Measurements from ENCODE around the gene PRDM11. TPM values are rescaled to one million over a fixed set of nuclear protein-coding genes. Genes with fewer than 3 reads are reported as not detected.

The PRDM11 gene
- total RNA-seq, 4 donors from 2014 or later = 4.4 to 10.7 (median 7.0) TPM

GRCh38 chr11:45211732-45212131, 65.3 kb downstream of the PRDM11 start:
- TF ChIP-seq CTCF (IDR thresholded peaks at IDR 0.05) = peak in 2 of 6 experiments; percentile 35 to 43
- no peak for TF ChIP-seq POLR2A (IDR thresholded peaks at IDR 0.05)
- H3K9me3 ChIP-seq = no peaks in the 10 kb centered on the region
- peaks cover 0 to 9% (median 0%) of the 10 kb centered on the region in 3 donors for H3K36me3 ChIP-seq
- H3K27ac ChIP-seq = no peak overlapping the region
- DNase-seq = no peak
- no peak overlapping the region for H3K4me3 ChIP-seq
- peaks cover 0 to 22% (median 0%) of the 10 kb centered on the region in 4 donors for H3K4me1 ChIP-seq
- H3K27me3 ChIP-seq = no peaks in the 10 kb centered on the region

- TF ChIP-seq CTCF (IDR thresholded peaks at IDR 0.05) = no peak
- TF ChIP-seq POLR2A (IDR thresholded peaks at IDR 0.05) = no peak
- Histone ChIP-seq H3K27me3 (no peaks in the 10 kb centered on the region), H3K27ac (no peak overlapping the region), H3K9me3 (no peaks in the 10 kb centered on the region), H3K4me1 (peaks cover 0 to 22% (median 0%) of the 10 kb centered on the region in 4 donors), H3K36me3 (peaks cover 0 to 9% (median 0%) of the 10 kb centered on the region in 3 donors), H3K4me3 (no peak overlapping the region)
- no peak for DNase-seq
These were observed 66.3 kb downstream of the PRDM11 start for GRCh38 chr11:45212566-45213315.

- H3K9me3 ChIP-seq = no peaks in the 10 kb centered on the region
- H3K4me1 ChIP-seq = peaks cover 0 to 21% (median 0%) of the 10 kb centered on the region in 4 donors
- H3K36me3 ChIP-seq = peaks cover 0 to 9% (median 0%) of the 10 kb centered on the region in 3 donors
- TF ChIP-seq POLR2A (IDR thresholded peaks at IDR 0.05) (no peak), CTCF (IDR thresholded peaks at IDR 0.05) (no peak)
- H3K27ac ChIP-seq = no peak overlapping the region
- H3K4me3 ChIP-seq = no peak overlapping the region
- DNase-seq = no peak
- H3K27me3 ChIP-seq = no peaks in the 10 kb centered on the region
These were observed 66.9 kb downstream of the PRDM11 start for GRCh38 chr11:45213316-45213665.

GRCh38 chr11:45213717-45214116, 67.3 kb downstream of the PRDM11 start:
- H3K27me3 ChIP-seq = no peaks in the 10 kb centered on the region
- DNase-seq = no peak
- H3K4me1 ChIP-seq = peaks cover 0 to 16% (median 0%) of the 10 kb centered on the region in 4 donors
- H3K36me3 ChIP-seq = peaks cover 0 to 9% (median 0%) of the 10 kb centered on the region in 3 donors
- no peaks in the 10 kb centered on the region for H3K9me3 ChIP-seq
- TF ChIP-seq POLR2A (IDR thresholded peaks at IDR 0.05) (no peak), CTCF (IDR thresholded peaks at IDR 0.05) (no peak)
- H3K27ac ChIP-seq = no peak overlapping the region
- no peak overlapping the region for H3K4me3 ChIP-seq

GRCh38 chr11:45215098-45215865, 68.8 kb downstream of the PRDM11 start:
- H3K36me3 ChIP-seq = peaks cover 0 to 9% (median 0%) of the 10 kb centered on the region in 3 donors

More at GRCh38 chr11:45215098-45215865, 68.8 kb downstream of the PRDM11 start:
- Histone ChIP-seq H3K4me1 (peaks cover 0 to 13% (median 0%) of the 10 kb centered on the region in 4 donors), H3K27me3 (no peaks in the 10 kb centered on the region), H3K9me3 (no peaks in the 10 kb centered on the region), H3K4me3 (no peak overlapping the region), H3K27ac (no peak overlapping the region)
- no peak for TF ChIP-seq CTCF (IDR thresholded peaks at IDR 0.05)
- TF ChIP-seq POLR2A (IDR thresholded peaks at IDR 0.05) = no peak
- DNase-seq = no peak
